Measurements from ENCODE around the gene DNAI1.

Gene DNAI1

GRCh38 chr9:34492051-34492450, 33.4 kb downstream of the DNAI1 start:
- no peak for DNase-seq

- no peak for DNase-seq
These were observed 35.4 kb downstream of the DNAI1 start for GRCh38 chr9:34493972-34494535.

GRCh38 chr9:34496149-34496712, 37.6 kb downstream of the DNAI1 start:
- DNase-seq, result no peak

- no peak for DNase-seq
These were observed 39.9 kb downstream of the DNAI1 start for GRCh38 chr9:34498553-34498952.

GRCh38 chr9:34499076-34499475, 40.5 kb downstream of the DNAI1 start:
- DNase-seq, result no peak

- DNase-seq, result peak; percentile 46 to 49
These were observed 42.1 kb downstream of the DNAI1 start for GRCh38 chr9:34500623-34501267.

GRCh38 chr9:34501372-34501771, 42.8 kb downstream of the DNAI1 start:
- DNase-seq, result no peak

GRCh38 chr9:34501889-34502425, 43.4 kb downstream of the DNAI1 start:
- DNase-seq, result no peak

GRCh38 chr9:34502471-34502870, 43.9 kb downstream of the DNAI1 start:
- DNase-seq, result no peak

- DNase-seq, result no peak
These were observed 44.3 kb downstream of the DNAI1 start for GRCh38 chr9:34502891-34503290.

- DNase-seq, result no peak
These were observed 44.8 kb downstream of the DNAI1 start for GRCh38 chr9:34503406-34503805.

GRCh38 chr9:34505370-34506120, 46.9 kb downstream of the DNAI1 start:
- DNase-seq, result no peak

- DNase-seq, result no peak
These were observed 48.0 kb downstream of the DNAI1 start for GRCh38 chr9:34506623-34507022.

GRCh38 chr9:34507556-34507955, 49.0 kb downstream of the DNAI1 start:
- no peak for DNase-seq

- DNase-seq, result no peak
These were observed 49.4 kb downstream of the DNAI1 start for GRCh38 chr9:34507966-34508365.

- no peak for DNase-seq
These were observed 49.9 kb downstream of the DNAI1 start for GRCh38 chr9:34508463-34508862.

- DNase-seq, result no peak
These were observed 50.3 kb downstream of the DNAI1 start for GRCh38 chr9:34508951-34509350.

GRCh38 chr9:34510497-34511468, 52.2 kb downstream of the DNAI1 start:
- no peak for DNase-seq

- DNase-seq, result no peak
These were observed 53.8 kb downstream of the DNAI1 start for GRCh38 chr9:34512131-34513078.

GRCh38 chr9:34513567-34514214, 55.1 kb downstream of the DNAI1 start:
- no peak for DNase-seq

GRCh38 chr9:34514401-34514800, 55.8 kb downstream of the DNAI1 start:
- DNase-seq, result no peak

All from NCI-H1930 (cell line).